GM21423 (cell line): ENCODE data around the gene ULK3.

Source experiments
- ATAC-seq: cut with Tn5 transposase; IDR thresholded peaks from one replicate; pipeline ENCODE4 v1.9.1; 2021; ENCODE audit warnings: mild to moderate bottlenecking, moderate library complexity; ENCODE audit not compliant: unreplicated experiment

ULK3 gene

GRCh38 chr15:74868059-74868458, 25.1 kb upstream of the ULK3 start:
- no peak for ATAC-seq

- no peak for ATAC-seq
Measured at GRCh38 chr15:74867466-74868038, 24.6 kb upstream of the ULK3 start.

GRCh38 chr15:74866090-74866489, 23.1 kb upstream of the ULK3 start:
- ATAC-seq, result no peak

GRCh38 chr15:74865316-74865715, 22.4 kb upstream of the ULK3 start:
- ATAC-seq, result no peak

DNA sequence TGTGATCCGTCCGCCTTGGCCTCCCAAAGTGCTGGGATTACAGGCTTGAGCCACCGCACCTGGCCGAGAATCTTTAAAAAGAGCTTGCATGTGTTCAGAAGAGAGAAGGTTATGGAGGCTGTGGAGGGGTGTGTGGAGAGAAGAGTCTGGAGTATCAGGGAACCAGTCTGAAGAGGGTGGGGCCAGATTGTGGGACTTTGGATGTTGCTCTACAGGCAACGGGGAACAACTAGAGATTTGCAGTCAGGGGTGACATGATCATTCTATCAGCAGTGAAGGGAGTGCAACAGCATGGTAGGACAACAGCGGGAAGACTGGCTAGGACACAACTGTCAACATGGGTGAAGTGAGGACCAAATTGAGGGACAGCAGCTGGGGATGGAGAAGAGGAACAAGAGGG, 21.3 kb upstream of the ULK3 start:
- no peak for ATAC-seq

GRCh38 chr15:74863239-74864056, 20.5 kb upstream of the ULK3 start:
- ATAC-seq, result no peak

- no peak for ATAC-seq
Measured at GRCh38 chr15:74858369-74858740, 15.4 kb upstream of the ULK3 start.

DNA sequence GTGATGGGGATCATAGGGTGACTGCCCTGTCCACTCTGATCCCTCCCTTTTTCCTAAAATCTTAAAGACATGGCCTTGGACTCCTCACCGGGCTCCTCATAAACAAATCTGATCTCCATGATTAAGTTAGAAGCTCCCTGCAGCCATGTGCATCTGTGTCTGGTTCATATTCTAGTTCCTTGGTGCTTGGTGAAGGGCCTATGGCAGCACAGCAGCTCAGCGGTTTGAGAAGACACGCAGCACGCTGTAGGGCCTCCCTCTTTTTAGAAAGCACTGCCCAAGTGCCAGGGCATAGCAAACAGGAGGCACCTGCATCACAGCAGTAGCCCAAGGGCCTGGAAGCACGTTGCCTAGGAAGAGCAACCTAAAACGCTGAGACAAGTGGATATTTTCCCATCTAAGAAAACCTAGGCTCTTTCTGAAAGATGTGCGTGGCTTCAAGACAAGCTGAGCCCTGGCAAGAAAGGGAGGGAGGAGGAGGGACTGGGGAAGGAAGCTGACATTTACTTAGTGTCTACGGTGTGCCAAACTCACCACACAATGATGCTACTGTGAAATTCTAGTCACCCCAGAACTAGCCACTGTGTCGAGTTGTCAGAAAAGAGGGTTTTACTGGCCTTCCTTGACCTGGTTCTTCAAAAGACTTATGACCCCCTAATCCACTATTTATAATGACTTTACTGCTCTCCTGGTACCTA, 14.9 kb upstream of the ULK3 start:
- peak; percentile 34 for ATAC-seq

GRCh38 chr15:74857082-74857655, 14.2 kb upstream of the ULK3 start:
- ATAC-seq, result peak; percentile 74

- no peak for ATAC-seq
Measured at GRCh38 chr15:74856537-74856936, 13.6 kb upstream of the ULK3 start.

DNA sequence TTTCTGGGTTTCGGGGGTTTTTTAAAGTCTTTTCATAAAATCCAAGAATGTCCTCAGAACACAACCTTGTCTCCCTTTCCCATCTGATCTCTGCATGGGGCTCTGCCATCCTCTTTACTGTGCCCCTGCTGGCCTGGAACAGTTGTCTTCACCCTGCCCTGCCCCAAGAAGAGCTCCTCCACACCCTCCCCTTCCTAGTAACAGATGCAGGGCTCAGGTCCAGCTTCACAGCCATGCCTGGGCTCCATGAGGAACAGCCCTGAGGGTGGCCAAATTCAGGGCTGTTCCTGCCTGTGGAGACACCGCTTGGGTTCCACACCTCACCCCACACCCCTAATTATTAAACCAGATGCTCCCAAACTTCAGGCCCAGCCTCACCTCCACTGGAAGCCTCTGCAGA, 12.9 kb upstream of the ULK3 start:
- ATAC-seq, result no peak

- ATAC-seq, result no peak
Measured at GRCh38 chr15:74854453-74855022, 11.6 kb upstream of the ULK3 start.

DNA sequence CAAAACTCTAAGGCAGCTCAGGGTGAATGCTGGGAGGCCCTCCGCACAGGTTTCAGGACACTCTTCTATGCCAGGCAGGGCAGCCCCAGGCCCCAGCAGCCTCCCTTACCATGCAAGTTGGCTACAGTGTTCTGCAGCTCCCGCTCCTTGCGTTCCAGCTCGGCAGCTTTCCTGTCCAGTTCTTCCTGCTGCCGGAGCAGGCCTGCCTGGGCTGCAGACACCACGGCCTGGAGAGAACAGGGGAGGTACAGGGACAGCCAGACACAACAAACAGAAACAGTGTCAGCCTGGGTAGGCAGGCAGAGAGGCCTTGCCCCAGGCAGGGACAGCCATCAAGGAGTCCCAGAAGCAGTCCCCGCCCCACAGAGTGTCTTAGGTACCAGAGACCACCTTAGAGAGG, 9.0 kb upstream of the ULK3 start:
- ATAC-seq, result no peak

DNA sequence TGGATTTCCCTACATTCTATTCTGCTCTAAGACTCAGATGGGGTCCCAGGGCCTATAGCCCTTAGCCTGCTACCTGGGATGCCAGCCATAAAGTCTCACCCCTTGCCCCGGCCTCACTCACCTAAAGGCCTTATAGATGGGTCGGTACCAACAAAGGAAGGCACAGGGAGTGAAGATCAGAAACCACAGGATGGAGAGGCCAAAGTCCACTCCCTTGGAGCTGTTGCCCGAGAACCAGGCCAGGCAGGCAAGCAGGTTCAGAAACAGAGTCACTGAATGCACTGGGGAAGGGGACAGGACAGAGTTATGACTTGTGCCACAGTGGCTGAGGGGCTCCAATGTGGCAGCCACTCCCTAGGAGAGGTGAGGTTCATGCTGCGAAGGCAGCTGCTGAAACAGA, 7.4 kb upstream of the ULK3 start:
- no peak for ATAC-seq

- ATAC-seq, result no peak
Measured at GRCh38 chr15:74847432-74847831, 4.5 kb upstream of the ULK3 start.

DNA sequence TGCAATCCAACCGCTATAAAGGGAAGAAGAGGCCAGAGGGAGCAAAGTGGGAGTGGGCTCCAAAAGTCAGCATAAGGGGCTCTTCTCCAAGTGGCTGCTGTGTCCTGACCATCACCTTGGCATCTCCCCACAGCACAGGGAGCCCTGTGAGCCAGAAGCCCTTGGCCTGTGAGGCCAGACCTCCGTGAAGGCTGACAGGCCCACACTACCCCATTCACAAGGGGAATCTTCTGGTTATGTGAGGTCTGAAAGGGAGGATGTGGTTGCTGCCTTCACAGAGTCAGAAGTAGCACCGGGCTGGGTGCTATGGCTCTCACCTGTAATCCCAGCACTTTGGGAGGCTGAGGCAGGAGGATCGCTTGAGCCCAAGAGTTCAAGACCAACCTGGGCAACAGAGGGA, 2.6 kb upstream of the ULK3 start:
- ATAC-seq, result no peak

- ATAC-seq, result no peak
Measured at GRCh38 chr15:74845208-74845568, 2.2 kb upstream of the ULK3 start.

GRCh38 chr15:74844319-74845207, 1.6 kb upstream of the ULK3 start:
- ATAC-seq, result no peak

DNA sequence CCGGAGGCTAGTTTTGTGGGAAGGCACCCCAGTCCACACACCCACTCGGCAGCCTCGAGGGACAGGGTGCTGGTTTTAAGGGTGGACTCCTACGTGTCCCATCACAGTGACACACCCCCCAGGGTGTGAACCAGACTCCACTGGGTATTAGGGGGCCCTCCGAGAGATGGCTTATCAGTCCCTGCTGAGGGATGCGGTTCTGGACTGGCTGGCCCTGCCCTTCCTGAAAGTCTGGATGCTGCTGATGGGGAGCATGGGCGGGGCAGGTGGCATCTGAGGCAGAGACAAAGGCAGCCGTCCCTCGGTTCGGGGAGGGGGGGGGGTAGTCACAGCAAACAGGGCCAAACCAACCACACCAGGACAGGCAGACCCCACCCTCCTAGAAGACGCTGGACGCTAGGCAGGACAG, 939 bp upstream of the ULK3 start:
- ATAC-seq, result no peak

GRCh38 chr15:74843445-74843828, 481 bp upstream of the ULK3 start:
- no peak for ATAC-seq
